ENCODE data around the gene ATG2B.

GRCh38 chr14:96285667-96286066, 77.5 kb downstream of the ATG2B start:
- no peak for TF ChIP-seq POLR2A (IDR thresholded peaks at IDR 0.05)
- TF ChIP-seq CTCF (IDR thresholded peaks at IDR 0.05 in 8 of 11, conservative IDR thresholded peaks at IDR 0.05 in 3 of 11) = no peak
- TF ChIP-seq POLR2AphosphoS5 (IDR thresholded peaks at IDR 0.05) = no peak

Measured in spleen (tissue), 7 donors.